ENCODE data around the gene MT1B. TPM values are rescaled to one million over a fixed set of nuclear protein-coding genes. Genes with fewer than 3 reads are reported as not detected.

MT1B gene
- total and polyA plus RNA-seq, 9 of the 15 experiments (the other 6 are each of a cell fraction or from before 2014, with no cell fraction given) = not detected

- Histone ChIP-seq H3K4me1 (replicated peaks in 1 of 2; ENCODE audit: control insufficient read depth in 2 of 2, insufficient read depth in 2 of 2, low read length in 2 of 2) (peaks cover 6 to 18% of the 10 kb centered on the region in 2 experiments; a peak in 3 of 5 replicates), H3K4me2 (ENCODE audit: insufficient read depth, low read length) (no peak overlapping the region), H3K9ac (ENCODE audit: insufficient read depth in 1 of 2, low read depth in 2 of 2, low read length in 2 of 2) (no peak overlapping the region), H4K20me1 (replicated peaks; ENCODE audit: control insufficient read depth, insufficient read depth, low read length) (peaks cover 3% of the 10 kb centered on the region; the same call in 1 of the 2 replicates), H3K9me1 (ENCODE audit: control insufficient read depth, insufficient read depth, low read length) (no peaks in the 10 kb centered on the region), H3K36me3 (ENCODE audit: control insufficient read depth, insufficient read depth, low read length) (no peaks in the 10 kb centered on the region), H3K27ac (ENCODE audit: extremely low read depth, low read depth, low read length) (no peak overlapping the region), H3K9me3 (replicated peaks; ENCODE audit: control insufficient read depth, insufficient read depth, low read depth, low read length) (no peaks in the 10 kb centered on the region), H2AFZ (ENCODE audit: low read depth, low read length) (no peak overlapping the region), H3K27me3 (ENCODE audit: control insufficient read depth in 2 of 2, insufficient read depth in 2 of 2, low read length in 2 of 2) (peaks cover 9 to 48% of the 10 kb centered on the region in 2 experiments; a peak in 4 of 5 replicates), H3K4me3 (no peak overlapping the region), H3K79me2 (ENCODE audit: control insufficient read depth, insufficient read depth, low read length) (no peaks in the 10 kb centered on the region)
- ChIA-PET CTCF (ENCODE audit: low intra/inter-chr PET ratio) (interaction anchor here (0.6 kb wide), 1 partner anchor 21 kb away, joined by 3 read pairs; no protein-coding TSS in a partner anchor), POLR2A (no interaction called here)
- intact Hi-C loops (cut with micrococcal nuclease) = no loop called here
- in situ Hi-C loops (cut with MboI) = no loop called here
- WGBS (ENCODE audit: insufficient coverage, low coverage, missing lambda C conversion rate) = 11% methylated on average over 6 of the region's 6 CpGs
- DNase-seq (ENCODE audit: extremely low read depth in 1 of 4, low spot score in 3 of 4) = no peak
- no peak for ATAC-seq
- no peak for FAIRE-seq
- BruUV-seq (replicated peaks) = no TSS peak
- TF ChIP-seq CTBP1 (IDR thresholded peaks at IDR 0.05; ENCODE audit: borderline replicate concordance) = no peak
- TF ChIP-seq ZNF589 (CRISPR knock-in tag; IDR thresholded peaks at IDR 0.05; ENCODE audit: low read depth) = no peak
- TF ChIP-seq NR2C1 (IDR thresholded peaks at IDR 0.05) = no peak
- TF ChIP-seq NR2C1 (tag; IDR thresholded peaks at IDR 0.05) = no peak
- TF ChIP-seq FOS (IDR thresholded peaks at IDR 0.05; ENCODE audit: extremely low read depth, insufficient read length) = no peak
- TF ChIP-seq ARID4B (CRISPR knock-in tag; IDR thresholded peaks at IDR 0.05) = no peak
- TF ChIP-seq ZBTB8A (IDR thresholded peaks at IDR 0.05; ENCODE audit: partially characterized antibody) = no peak
- TF ChIP-seq U2AF2 (optimal IDR thresholded peaks at IDR 0.05; ENCODE audit: low read depth, low read length) = no peak
- TF ChIP-seq, protein P1, sequence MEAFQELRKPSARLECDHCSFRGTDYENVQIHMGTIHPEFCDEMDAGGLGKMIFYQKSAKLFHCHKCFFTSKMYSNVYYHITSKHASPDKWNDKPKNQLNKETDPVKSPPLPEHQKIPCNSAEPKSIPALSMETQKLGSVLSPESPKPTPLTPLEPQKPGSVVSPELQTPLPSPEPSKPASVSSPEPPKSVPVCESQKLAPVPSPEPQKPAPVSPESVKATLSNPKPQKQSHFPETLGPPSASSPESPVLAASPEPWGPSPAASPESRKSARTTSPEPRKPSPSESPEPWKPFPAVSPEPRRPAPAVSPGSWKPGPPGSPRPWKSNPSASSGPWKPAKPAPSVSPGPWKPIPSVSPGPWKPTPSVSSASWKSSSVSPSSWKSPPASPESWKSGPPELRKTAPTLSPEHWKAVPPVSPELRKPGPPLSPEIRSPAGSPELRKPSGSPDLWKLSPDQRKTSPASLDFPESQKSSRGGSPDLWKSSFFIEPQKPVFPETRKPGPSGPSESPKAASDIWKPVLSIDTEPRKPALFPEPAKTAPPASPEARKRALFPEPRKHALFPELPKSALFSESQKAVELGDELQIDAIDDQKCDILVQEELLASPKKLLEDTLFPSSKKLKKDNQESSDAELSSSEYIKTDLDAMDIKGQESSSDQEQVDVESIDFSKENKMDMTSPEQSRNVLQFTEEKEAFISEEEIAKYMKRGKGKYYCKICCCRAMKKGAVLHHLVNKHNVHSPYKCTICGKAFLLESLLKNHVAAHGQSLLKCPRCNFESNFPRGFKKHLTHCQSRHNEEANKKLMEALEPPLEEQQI (IDR thresholded peaks at IDR 0.05) = no peak
- TF ChIP-seq NEUROD1 (IDR thresholded peaks at IDR 0.05; ENCODE audit: borderline replicate concordance, low read depth, low read length, partially characterized antibody) = no peak
- no peak for TF ChIP-seq NR1H2 (CRISPR knock-in tag; IDR thresholded peaks at IDR 0.05)
- TF ChIP-seq KAT7 (CRISPR knock-in tag; IDR thresholded peaks at IDR 0.05; ENCODE audit: borderline replicate concordance) = no peak
- TF ChIP-seq ZNF699 (CRISPR knock-in tag; IDR thresholded peaks at IDR 0.05; ENCODE audit: insufficient replicate concordance) = no peak
- TF ChIP-seq RBM15 (IDR thresholded peaks at IDR 0.05; ENCODE audit: insufficient read depth, low read length) = no peak
- no peak for TF ChIP-seq MBD1 (CRISPR knock-in tag; IDR thresholded peaks at IDR 0.05)
Observed at GRCh38 chr16:56679818-56680217, 28.1 kb downstream of the MT1B start.
